RWPE2 (cell line): ENCODE measurements around the gene RALB.

ENCODE experiments used
- ATAC-seq: fragments of 200-7000 bp; cut with Tn5 transposase; 3 replicates; pipeline ENCODE4 v1.9.1; 2021; ENCODE audit warnings: low read depth
- DNase-seq: peaks from one replicate; pipeline ENCODE4 v3.0.0-alpha.2; 2020; ENCODE audit warnings: low spot score
- H3K27ac ChIP-seq: fragments of 450-650 bp; 2 replicates; pipeline ENCODE4 v1.5.1; 2017; ENCODE audit warnings: mild to moderate bottlenecking; ENCODE audit not compliant: poor library complexity, severe bottlenecking
- H3K27me3 ChIP-seq: fragments of 250-450 bp; sonication (Bioruptor Pico); 2 replicates; pipeline ENCODE4 v1.5.1; 2021; ENCODE audit warnings: mild to moderate bottlenecking, moderate library complexity; ENCODE audit not compliant: insufficient read depth, poor library complexity, severe bottlenecking
- H3K36me3 ChIP-seq: fragments of 250-450 bp; sonication (Bioruptor Pico); 2 replicates; pipeline ENCODE4 v1.5.1; 2020; ENCODE audit warnings: low read depth, mild to moderate bottlenecking, moderate library complexity
- H3K4me1 ChIP-seq: fragments of 250-450 bp; sonication (Bioruptor Pico); 2 replicates; pipeline ENCODE4 v1.5.1; 2021; ENCODE audit warnings: mild to moderate bottlenecking, moderate library complexity; ENCODE audit not compliant: insufficient read depth, poor library complexity, severe bottlenecking
- H3K4me3 ChIP-seq: fragments of 250-450 bp; sonication (Bioruptor Pico); 2 replicates; pipeline ENCODE4 v1.5.1; 2021; ENCODE audit warnings: mild to moderate bottlenecking, moderate library complexity; ENCODE audit not compliant: severe bottlenecking
- H3K9me3 ChIP-seq: fragments of 250-450 bp; sonication (Bioruptor Pico); 2 replicates; pipeline ENCODE4 v1.5.1; 2021; ENCODE audit warnings: mild to moderate bottlenecking, moderate library complexity; ENCODE audit not compliant: severe bottlenecking
- TF ChIP-seq, protein P1 (sequence below): fragments of 450-650 bp; IDR thresholded peaks from one replicate; pipeline ENCODE4 v1.5.1; 2017; ENCODE audit warnings: mild to moderate bottlenecking, moderate library complexity; ENCODE audit not compliant: poor library complexity, severe bottlenecking

RALB gene

GRCh38 chr2:120316071-120316470, 63.4 kb downstream of the RALB start:
- DNase-seq = peak; percentile 49
- Histone ChIP-seq H3K27me3 (no peaks in the 10 kb centered on the region), H3K27ac (no peak overlapping the region), H3K4me3 (no peak overlapping the region), H3K9me3 (no peaks in the 10 kb centered on the region), H3K4me1 (peaks cover 6% of the 10 kb centered on the region), H3K36me3 (no peaks in the 10 kb centered on the region)
- TF ChIP-seq, protein P1, sequence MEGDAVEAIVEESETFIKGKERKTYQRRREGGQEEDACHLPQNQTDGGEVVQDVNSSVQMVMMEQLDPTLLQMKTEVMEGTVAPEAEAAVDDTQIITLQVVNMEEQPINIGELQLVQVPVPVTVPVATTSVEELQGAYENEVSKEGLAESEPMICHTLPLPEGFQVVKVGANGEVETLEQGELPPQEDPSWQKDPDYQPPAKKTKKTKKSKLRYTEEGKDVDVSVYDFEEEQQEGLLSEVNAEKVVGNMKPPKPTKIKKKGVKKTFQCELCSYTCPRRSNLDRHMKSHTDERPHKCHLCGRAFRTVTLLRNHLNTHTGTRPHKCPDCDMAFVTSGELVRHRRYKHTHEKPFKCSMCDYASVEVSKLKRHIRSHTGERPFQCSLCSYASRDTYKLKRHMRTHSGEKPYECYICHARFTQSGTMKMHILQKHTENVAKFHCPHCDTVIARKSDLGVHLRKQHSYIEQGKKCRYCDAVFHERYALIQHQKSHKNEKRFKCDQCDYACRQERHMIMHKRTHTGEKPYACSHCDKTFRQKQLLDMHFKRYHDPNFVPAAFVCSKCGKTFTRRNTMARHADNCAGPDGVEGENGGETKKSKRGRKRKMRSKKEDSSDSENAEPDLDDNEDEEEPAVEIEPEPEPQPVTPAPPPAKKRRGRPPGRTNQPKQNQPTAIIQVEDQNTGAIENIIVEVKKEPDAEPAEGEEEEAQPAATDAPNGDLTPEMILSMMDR = no peak
- ATAC-seq = no peak

GRCh38 chr2:120316528-120317179, 64.0 kb downstream of the RALB start:
- no peaks in the 10 kb centered on the region for H3K36me3 ChIP-seq
- TF ChIP-seq, protein P1 = no peak
- H3K27me3 ChIP-seq = no peaks in the 10 kb centered on the region
- no peak overlapping the region for H3K27ac ChIP-seq
- no peaks in the 10 kb centered on the region for H3K9me3 ChIP-seq
- H3K4me1 ChIP-seq = peaks cover 6% of the 10 kb centered on the region
- no peak overlapping the region for H3K4me3 ChIP-seq
- DNase-seq = peak; percentile 49
- ATAC-seq = no peak

DNA sequence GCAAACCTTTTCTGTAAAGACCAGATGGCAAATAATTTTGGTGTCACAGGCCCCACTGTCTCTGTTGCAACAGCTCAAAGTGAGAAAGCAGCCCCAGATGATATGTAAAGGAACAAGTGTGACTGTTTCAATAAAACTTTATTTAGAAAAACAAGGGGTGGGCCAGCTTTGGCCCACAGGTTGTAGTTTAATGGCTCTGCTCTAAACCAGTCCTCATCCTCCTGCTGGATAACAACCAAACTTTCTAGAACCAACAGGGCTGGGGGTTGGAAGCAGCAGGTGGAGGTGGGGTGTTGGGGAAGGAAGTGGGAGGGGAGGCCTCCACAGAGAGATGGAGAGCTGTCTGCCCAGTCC, 64.5 kb downstream of the RALB start:
- Histone ChIP-seq H3K36me3 (no peaks in the 10 kb centered on the region), H3K27ac (no peak overlapping the region), H3K27me3 (no peaks in the 10 kb centered on the region), H3K9me3 (no peaks in the 10 kb centered on the region), H3K4me1 (peaks cover 6% of the 10 kb centered on the region), H3K4me3 (no peak overlapping the region)
- DNase-seq (peak; percentile 34), ATAC-seq (no peak)
- TF ChIP-seq, protein P1 = no peak

- no peak for ATAC-seq
- TF ChIP-seq, protein P1 = no peak
These were observed 65.3 kb downstream of the RALB start for GRCh38 chr2:120317916-120318315.

DNA sequence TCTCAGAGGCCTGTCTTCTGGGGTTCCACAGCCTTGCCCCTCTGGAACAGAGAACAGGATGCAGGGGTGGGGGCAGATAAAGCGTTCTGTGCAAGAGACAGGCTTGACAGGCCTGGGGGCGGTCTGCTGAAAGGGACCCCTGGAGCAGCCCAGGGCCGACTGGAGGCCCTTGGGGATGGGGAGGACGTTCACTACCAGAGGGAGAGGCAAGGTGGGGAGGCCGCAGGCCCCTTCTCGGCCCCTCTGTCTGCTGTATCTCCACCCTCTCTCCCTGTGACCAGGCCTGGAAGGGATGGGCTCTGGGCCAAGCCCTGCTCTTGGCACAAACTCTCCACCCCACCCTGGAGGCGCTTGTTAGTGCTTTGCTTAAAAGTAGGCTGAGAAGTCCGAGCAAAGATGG, 66.0 kb downstream of the RALB start:
- Histone ChIP-seq H3K27ac (no peak overlapping the region), H3K27me3 (no peaks in the 10 kb centered on the region), H3K36me3 (no peaks in the 10 kb centered on the region), H3K4me3 (no peak overlapping the region), H3K4me1 (peaks cover 6% of the 10 kb centered on the region), H3K9me3 (no peaks in the 10 kb centered on the region)
- no peak for ATAC-seq
- TF ChIP-seq, protein P1 = no peak
- DNase-seq = peak; percentile 42

More at GRCh38 chr2:120317916-120318315, 65.3 kb downstream of the RALB start:
- DNase-seq = peak; percentile 27
- H3K27me3 ChIP-seq = no peaks in the 10 kb centered on the region
- H3K4me1 ChIP-seq = peaks cover 6% of the 10 kb centered on the region
- no peaks in the 10 kb centered on the region for H3K9me3 ChIP-seq
- no peak overlapping the region for H3K4me3 ChIP-seq
- no peak overlapping the region for H3K27ac ChIP-seq
- H3K36me3 ChIP-seq = no peaks in the 10 kb centered on the region
